COLO668 (cell line): Measurements from ENCODE around the gene FAM135A.
A peak's percentile ranks its signal among the peaks of the same experiment; 100 is the strongest.
"Not testable (repeated sequence)": the region's sequence is repeated elsewhere in the genome, so short reads cannot be mapped to it uniquely, and the experiment has no call there.

Experiments
- DNase-seq: peaks from one replicate; lab custom pipeline; 2025; ENCODE audit not compliant: unreplicated experiment; lab: John Stamatoyannopoulos, UW

The FAM135A gene

GRCh38 chr6:70531133-70531532, 117.8 kb downstream of the FAM135A start:
- no peak for DNase-seq

- no peak for DNase-seq
Observed at GRCh38 chr6:70537266-70537665, 124.0 kb downstream of the FAM135A start.

GRCh38 chr6:70538376-70538775, 125.1 kb downstream of the FAM135A start:
- no peak for DNase-seq

GRCh38 chr6:70547313-70547712, 134.0 kb downstream of the FAM135A start:
- DNase-seq, result no peak

DNA sequence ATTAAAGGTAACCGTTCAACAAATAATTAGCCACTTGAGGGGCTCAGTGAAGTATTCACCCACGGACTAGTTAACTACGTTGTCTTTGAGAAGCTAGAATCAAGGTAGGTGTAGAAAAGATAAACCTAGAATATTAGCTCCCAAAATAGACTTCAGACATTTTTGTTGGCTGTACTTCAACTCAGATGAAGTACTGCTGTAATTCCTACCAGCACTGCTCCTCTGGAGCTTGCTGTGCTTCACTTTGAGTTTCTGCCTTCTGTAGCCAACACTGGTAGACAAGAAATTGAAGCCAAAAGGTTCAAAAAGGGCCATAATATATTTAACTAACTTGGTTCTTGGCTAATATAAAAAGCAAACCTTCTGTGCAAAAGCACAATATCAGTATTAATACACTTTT, 134.6 kb downstream of the FAM135A start:
- no peak for DNase-seq

GRCh38 chr6:70549327-70549726, 136.0 kb downstream of the FAM135A start:
- no peak for DNase-seq

DNA sequence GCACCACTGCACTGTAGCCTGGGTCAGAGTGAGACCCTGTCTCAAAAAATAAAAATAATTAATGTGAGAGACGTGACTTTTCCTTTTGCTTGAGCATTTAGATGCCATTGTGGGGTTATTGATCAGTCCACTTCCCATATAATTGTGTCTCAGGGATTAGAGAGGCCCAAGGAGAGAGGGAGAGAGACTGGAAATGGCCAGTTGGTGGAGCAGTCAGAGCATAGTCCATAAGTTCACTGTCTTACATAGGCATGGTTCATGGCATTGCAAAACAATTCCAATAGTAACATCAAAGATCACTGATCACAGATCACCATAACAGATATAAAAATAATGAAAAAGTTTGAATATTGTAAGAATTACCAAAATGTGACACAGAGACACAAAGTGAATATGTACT, 138.3 kb downstream of the FAM135A start:
- DNase-seq, result no peak

DNA sequence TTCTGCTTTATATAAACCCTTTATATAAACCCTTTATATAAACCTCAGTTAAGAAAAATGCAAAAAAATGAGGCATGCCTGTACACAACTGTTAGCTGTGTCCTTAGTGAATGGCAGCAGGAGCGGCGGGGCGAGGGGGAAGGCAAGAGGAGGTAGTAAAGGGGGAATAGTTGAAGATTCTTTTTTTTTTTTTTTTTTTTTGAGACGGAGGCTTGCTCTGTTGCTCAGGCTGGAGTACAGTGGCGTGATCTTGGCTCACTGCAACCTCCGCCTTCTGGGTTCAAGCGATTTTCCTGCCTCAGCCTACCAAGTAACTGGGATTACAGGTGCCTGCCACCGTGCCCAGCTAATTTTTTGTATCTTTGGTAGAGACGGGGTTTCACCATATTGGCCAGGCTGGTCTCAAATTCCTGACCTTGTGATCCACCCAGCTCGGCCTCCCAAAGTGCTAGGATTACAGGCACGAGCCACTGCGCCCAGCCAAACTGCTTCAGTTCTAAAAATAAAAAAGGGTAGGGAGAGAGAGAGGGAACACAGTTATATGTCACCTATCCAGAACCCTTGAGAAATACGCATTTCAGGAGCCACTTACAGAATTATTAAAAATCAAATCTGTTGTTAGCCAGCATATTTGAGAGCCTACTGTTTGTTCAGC, 139.1 kb downstream of the FAM135A start:
- not testable (repeated sequence) for DNase-seq

- DNase-seq, result no peak
Observed at GRCh38 chr6:70552974-70553373, 139.7 kb downstream of the FAM135A start.

GRCh38 chr6:70557998-70558397, 144.7 kb downstream of the FAM135A start:
- DNase-seq, result no peak

DNA sequence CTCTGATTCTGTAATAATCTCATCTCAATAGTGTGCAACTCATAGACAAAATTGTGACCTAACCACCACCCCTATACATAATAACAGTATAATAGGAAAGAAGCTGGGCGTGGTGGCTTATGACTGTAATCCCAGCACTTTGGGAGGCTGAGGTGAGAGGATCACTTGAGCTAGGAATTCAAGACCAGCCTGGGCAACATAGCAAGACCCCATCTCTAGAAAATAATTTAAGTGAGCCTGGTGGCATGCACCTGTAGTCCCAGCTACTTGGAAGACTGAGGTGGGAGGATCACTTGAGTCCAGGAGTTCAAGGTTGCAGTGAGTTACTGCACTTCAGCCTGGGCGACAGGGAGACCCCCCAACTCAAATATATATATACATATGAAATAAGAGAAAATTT, 149.1 kb downstream of the FAM135A start:
- not testable (repeated sequence) for DNase-seq

- DNase-seq, result no peak
Observed at GRCh38 chr6:70563530-70563929, 150.2 kb downstream of the FAM135A start.

- DNase-seq, result peak; percentile 91
Observed at GRCh38 chr6:70566751-70567382, 153.6 kb downstream of the FAM135A start, which contains the start of gene SDHAF4. Gene SDHAF4, plus strand, starts transcription at chr6:70566930. Its CDS starts 11 bp downstream, at chr6:70566941.

DNA sequence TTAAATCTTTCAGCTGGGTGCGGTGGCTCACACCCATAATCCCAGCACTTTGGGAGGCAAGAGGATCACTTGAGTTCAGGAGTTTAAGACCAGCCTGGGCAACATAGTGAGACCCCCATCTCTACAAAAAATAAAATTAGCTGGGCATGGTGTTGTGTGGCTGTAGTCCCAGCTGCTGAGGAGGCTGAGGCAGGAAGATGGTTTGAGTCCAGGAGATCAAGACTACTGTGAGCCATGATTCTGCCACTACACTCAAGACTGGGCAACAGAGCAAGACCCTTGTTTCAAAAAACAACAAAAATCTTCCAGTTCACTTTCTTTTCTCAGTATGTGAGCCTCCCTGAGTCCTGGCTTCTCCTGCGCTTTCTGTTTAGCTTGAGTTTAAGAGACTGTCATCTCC, 161.3 kb downstream of the FAM135A start:
- DNase-seq, result no peak

- DNase-seq, result no peak
Observed at GRCh38 chr6:70575899-70576495, 162.7 kb downstream of the FAM135A start.

DNA sequence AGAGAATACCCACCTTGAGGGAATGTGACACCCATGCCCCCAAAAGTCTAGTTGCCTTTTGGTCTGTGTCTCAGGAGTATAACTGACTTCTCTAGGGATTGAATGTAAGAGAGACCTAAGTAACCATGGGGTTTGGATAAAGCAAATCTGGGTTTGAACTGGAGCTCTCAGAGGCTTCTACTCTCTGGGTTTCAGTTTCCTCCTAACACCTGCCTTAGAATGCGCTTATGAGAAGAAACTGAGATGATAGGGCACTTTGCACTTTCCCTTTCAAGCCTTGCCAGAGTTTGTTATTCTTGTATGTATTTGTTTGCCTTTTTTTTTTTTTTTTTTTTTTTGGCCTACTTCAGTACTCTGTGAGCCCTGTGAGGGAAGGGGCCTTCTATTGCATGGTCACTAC, 172.8 kb downstream of the FAM135A start:
- no peak for DNase-seq

DNA sequence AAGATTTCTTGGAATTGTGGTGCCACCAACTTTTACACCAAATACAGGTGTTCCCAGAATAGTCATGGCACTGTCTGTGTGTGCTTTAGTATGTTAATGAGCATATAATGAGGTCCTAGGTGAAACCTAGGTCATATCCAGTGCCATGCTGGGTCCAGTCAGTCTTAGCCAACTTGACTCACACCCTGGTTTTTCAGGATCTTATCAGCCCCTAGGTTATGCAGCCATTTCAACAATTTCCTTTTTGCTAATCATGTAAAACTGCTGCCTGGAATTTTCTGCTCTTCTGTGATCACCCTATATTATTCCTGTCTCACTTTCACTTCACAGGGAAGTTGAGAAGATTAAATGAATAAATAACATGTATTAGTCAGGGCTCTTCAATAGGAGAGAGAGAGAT, 177.1 kb downstream of the FAM135A start:
- DNase-seq, result no peak

DNA sequence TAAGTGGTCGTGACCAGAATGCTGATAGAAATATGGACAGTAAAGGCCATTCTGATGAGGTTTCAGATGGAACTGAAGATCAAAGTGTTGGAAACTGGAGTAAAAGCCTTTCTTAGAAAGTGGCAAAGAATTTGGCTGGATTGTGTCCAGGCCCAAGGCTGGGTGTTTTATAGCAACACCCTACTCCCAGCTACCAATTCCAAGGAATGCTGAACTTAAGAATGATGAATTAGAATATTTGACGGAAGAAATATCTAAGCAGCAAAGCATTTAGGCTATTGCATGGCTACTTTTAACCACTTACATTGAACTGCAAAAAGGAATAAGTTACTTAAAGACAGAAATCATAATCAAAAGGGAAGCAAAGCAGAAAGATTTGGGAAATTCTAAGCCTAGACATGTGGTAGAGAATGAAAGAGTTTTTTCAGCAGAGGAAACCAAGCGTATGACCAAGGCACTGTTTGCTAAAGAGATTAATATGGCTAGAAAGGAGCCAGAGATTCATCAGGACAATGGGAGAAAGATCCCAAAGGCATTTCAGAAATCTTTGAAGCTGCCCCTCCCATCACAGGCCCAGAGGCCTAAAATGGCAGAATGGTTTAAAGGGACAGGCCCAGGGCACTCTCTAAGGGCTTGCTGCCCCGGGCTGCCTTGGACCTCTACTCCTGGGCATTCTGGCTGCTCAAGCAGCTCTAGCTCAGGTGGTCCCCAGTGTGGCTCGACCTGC, 179.2 kb downstream of the FAM135A start:
- no peak for DNase-seq

DNA sequence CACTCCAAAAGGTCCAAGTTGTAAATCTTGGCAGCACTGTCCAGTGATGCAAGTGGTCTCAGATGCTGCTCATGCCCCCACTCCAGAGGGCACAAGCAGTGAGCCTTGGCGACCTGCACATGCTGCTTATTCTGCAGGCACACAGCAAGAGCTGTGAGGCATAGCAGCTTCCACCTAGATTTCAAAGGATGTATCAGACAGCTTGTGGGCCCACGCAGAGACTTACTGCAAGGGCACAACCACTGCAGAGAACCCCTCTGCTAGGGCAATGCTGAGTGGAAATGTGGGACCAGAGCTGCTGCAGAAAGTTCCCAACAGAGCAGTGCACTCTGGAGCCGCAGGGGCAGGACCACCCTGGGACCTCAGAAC, 179.8 kb downstream of the FAM135A start:
- DNase-seq, result no peak

- no peak for DNase-seq
Observed at GRCh38 chr6:70599187-70599586, 185.9 kb downstream of the FAM135A start.

DNA sequence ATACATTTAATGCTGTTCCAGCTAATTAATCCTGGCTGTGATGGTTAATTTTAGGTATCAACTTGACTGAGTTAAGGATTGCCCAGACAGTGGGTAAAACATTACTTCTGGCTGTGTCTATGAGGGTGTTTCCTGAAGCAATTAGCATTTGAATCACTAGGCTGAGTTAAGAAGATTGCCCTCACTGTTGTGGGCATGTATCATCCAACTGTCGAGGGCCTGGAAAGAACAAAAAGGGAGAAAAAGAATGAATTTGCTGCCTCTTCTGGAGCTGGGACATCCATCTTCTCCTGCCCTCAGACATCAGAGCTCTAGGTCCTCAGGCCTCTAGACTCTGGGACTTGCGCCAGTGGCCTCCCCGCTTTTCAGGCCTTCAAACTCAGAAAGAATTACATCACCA, 187.7 kb downstream of the FAM135A start:
- no peak for DNase-seq

DNA sequence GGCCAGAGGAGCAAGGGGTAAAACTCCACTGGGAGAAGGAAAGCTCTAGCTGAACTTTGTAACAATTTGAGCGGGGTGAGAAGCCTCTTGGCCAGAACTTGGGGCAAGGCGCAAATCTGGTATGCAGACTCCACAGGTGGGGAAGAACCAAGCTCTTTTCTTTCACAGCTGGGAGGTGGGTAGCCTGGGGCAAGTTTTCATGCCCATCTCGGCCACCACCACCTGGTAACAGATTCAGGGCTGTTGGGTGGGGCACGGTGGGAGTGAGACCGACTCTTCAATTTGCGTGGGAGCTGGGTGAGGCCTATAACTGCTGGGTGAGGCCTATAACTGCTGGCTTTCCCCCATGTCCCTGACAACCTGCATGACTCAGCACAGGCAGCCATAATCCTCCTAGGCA, 190.9 kb downstream of the FAM135A start:
- no peak for DNase-seq
